Right cardiac atrium (tissue), 5 donors: ENCODE results near the gene BEST3. TPM values are rescaled to one million over a fixed set of nuclear protein-coding genes. Genes with fewer than 3 reads are reported as not detected.
"Not testable (repeated sequence)": the region's sequence is repeated elsewhere in the genome, so short reads cannot be mapped to it uniquely, and the experiment has no call there.

Source experiments
- ATAC-seq, 2 donors: fragments of 200-7000 bp; cut with Tn5 transposase; one replicate each; pipeline versions ENCODE4 v1.8.0 to v1.9.1; 2020; ENCODE audit warnings: moderate library complexity in 2 of 2, mild to moderate bottlenecking in 1 of 2
- DNase-seq, 3 donors: peaks; one replicate each; pipeline ENCODE4 v3.0.0-alpha.2; 2020
- H3K27ac ChIP-seq: one replicate; pipeline ENCODE4 v1.5.1; 2013; ENCODE audit warnings: mild to moderate bottlenecking, low read length, control low read depth, moderate library complexity
- H3K27me3 ChIP-seq: one replicate; pipeline ENCODE4 v1.6.1; 2013; ENCODE audit not compliant: control insufficient read depth, insufficient read depth
- H3K4me1 ChIP-seq: one replicate; pipeline ENCODE4 v1.6.1; 2013; ENCODE audit warnings: low read length; ENCODE audit not compliant: control insufficient read depth, insufficient read depth
- H3K4me3 ChIP-seq: one replicate; pipeline ENCODE4 v1.5.1; 2013; ENCODE audit warnings: low read length, control low read depth
- H3K9me3 ChIP-seq: one replicate; pipeline ENCODE4 v1.6.1; 2013; ENCODE audit warnings: low read length; ENCODE audit not compliant: control insufficient read depth
- WGBS: extraction: QIAGEN DNeasy Blood & Tissue Kit; methylation state at CpG from one replicate; pipeline ENCODE4 v1.1.7; 2013; 5-methylcytosine and 5-hydroxymethylcytosine counted together
- intact Hi-C, 4 donors: fragments of 100-400 bp; cut with DNase I; formaldehyde crosslinking; loops; one replicate each; pipeline versions ENCODE4 v1.11.0 to v1.14.0; 2022 to 2023
- polyA plus RNA-seq: library from polyadenylated mRNA; stranded (reverse); fragments of 200-250 nt; gene quantifications from one replicate; pipeline ENCODE4 v1.2.3, GENCODE V29; 2013
- total RNA-seq, 4 donors: library from RNA; stranded (reverse); fragmentation: NEBNext Ultra II Directional; extraction: Animal tissue kit (Norgen Biotek cat#: 25700); gene quantifications; one replicate each; pipeline ENCODE4 v1.2.1, GENCODE V29; 2021
- donor health status: healthy with polysubstance abuse.
- donor health status: DM: no; HTN: yes; CAD: no.
- donor health status: DM: no; HTN: no; CAD: no.
- donor health status: DM: no; HTN: yes; CAD: no; lungs with severe emphysema.
- donor health status: DM: yes; HTN: yes; CAD: no.

BEST3 gene
- total and polyA plus RNA-seq, 5 donors = 0.15 TPM; not detected in 4

GRCh38 chr12:69620077-69620476 is 79.0 kb downstream of the BEST3 start:
- no peaks in the 10 kb centered on the region for H3K27me3 ChIP-seq
- H3K4me1 ChIP-seq = no peaks in the 10 kb centered on the region
- peak overlapping the region; percentile 20 for H3K27ac ChIP-seq
- DNase-seq = no peak
- intact Hi-C loops = no loop called here
- no peak overlapping the region for H3K4me3 ChIP-seq
- ATAC-seq = no peak
- 49% methylated on average over 4 of the region's 4 CpGs for WGBS
- no peaks in the 10 kb centered on the region for H3K9me3 ChIP-seq

GRCh38 chr12:69619050-69619449 is 80.1 kb downstream of the BEST3 start:
- WGBS = 34% methylated on average over 6 of the region's 6 CpGs
- H3K27ac ChIP-seq = no peak overlapping the region
- ATAC-seq = no peak
- no peaks in the 10 kb centered on the region for H3K4me1 ChIP-seq
- no peaks in the 10 kb centered on the region for H3K9me3 ChIP-seq
- H3K4me3 ChIP-seq = no peak overlapping the region
- H3K27me3 ChIP-seq = no peaks in the 10 kb centered on the region
- intact Hi-C loops = no loop called here
- no peak for DNase-seq

- no peak for DNase-seq
- Histone ChIP-seq H3K27me3 (no peaks in the 10 kb centered on the region), H3K9me3 (no peaks in the 10 kb centered on the region), H3K4me3 (no peak overlapping the region), H3K4me1 (no peaks in the 10 kb centered on the region), H3K27ac (no peak overlapping the region)
- no peak for ATAC-seq
- intact Hi-C loops = no loop called here
- 83% methylated on average over 14 of the region's 14 CpGs for WGBS
These were observed 83.1 kb downstream of the BEST3 start for GRCh38 chr12:69616025-69616424.

- DNase-seq (no peak), ATAC-seq (peak; percentile 32 to 49)
- no peak overlapping the region for H3K4me3 ChIP-seq
- intact Hi-C loops = no loop called here
- no peaks in the 10 kb centered on the region for H3K9me3 ChIP-seq
- no peaks in the 10 kb centered on the region for H3K27me3 ChIP-seq
- peak overlapping the region; percentile 62 for H3K27ac ChIP-seq
- no peaks in the 10 kb centered on the region for H3K4me1 ChIP-seq
These were observed 85.8 kb downstream of the BEST3 start for GRCh38 chr12:69613351-69613750.

GRCh38 chr12:69610729-69611128 is 88.4 kb downstream of the BEST3 start, which contains the start of gene LRRC10:
TSS of gene LRRC10 (minus strand) at chr12:69610907. CDS start at chr12:69610838, 69 bp downstream.
- peak within 1 kb of the TSS; percentile 52 for H3K4me3 ChIP-seq
- DNase-seq (peak in 2 of 3 donors; percentile 55 to 74), ATAC-seq (peak; percentile 60 to 70)
- H3K4me1 ChIP-seq = no peaks in the 10 kb centered on the region
- peak within 1 kb of the TSS; percentile 59 for H3K27ac ChIP-seq
- no peaks in the 10 kb centered on the region for H3K27me3 ChIP-seq
- intact Hi-C loops = no loop called here
- 61% methylated on average over 11 of the region's 11 CpGs for WGBS
- H3K9me3 ChIP-seq = no peaks in the 10 kb centered on the region

- peak overlapping the region; percentile 4 for H3K4me3 ChIP-seq
- WGBS = 81% methylated on average over 15 of the region's 15 CpGs
- no peaks in the 10 kb centered on the region for H3K4me1 ChIP-seq
- peak overlapping the region; percentile 59 for H3K27ac ChIP-seq
- no peaks in the 10 kb centered on the region for H3K27me3 ChIP-seq
- intact Hi-C loops = no loop called here
- DNase-seq (no peak), ATAC-seq (peak; percentile 3 to 26)
- no peaks in the 10 kb centered on the region for H3K9me3 ChIP-seq
These were observed 89.0 kb downstream of the BEST3 start for GRCh38 chr12:69610126-69610525.

- DNase-seq = no peak
- ATAC-seq = no peak
- WGBS = 40% methylated on average over 2 of the region's 2 CpGs
- H3K27me3 ChIP-seq = no peaks in the 10 kb centered on the region
- H3K27ac ChIP-seq = no peak overlapping the region
- H3K9me3 ChIP-seq = no peaks in the 10 kb centered on the region
- intact Hi-C loops = no loop called here
- H3K4me1 ChIP-seq = no peaks in the 10 kb centered on the region
- H3K4me3 ChIP-seq = peak overlapping the region; percentile 52
These were observed 91.0 kb downstream of the BEST3 start for GRCh38 chr12:69608114-69608513.

- WGBS = 86% methylated on average over 2 of the region's 3 CpGs
- ATAC-seq, H3K27ac ChIP-seq, H3K4me1 ChIP-seq, H3K9me3 ChIP-seq, DNase-seq, H3K27me3 ChIP-seq, intact Hi-C loops, H3K4me3 ChIP-seq: not testable (repeated sequence)
These were observed 94.8 kb downstream of the BEST3 start for GRCh38 chr12:69604275-69604674.

Other genes with a start within 250 kb of the BEST3 start
- 10 to 100 TPM; 26.2 to 38.6 (median 29.7) TPM for gene FRS2, start 228.9 kb downstream of the BEST3 start, total RNA-seq
- gene FRS2, start 228.9 kb downstream of the BEST3 start, polyA plus RNA-seq = 6.2 TPM
- 100 to 1,000 TPM in 2 of 4 donors, 10 to 100 TPM in 2; 86.2 to 130 (median 98.5) TPM for gene CCT2, start 113.8 kb downstream of the BEST3 start, total RNA-seq
- 76.9 TPM for gene CCT2, start 113.8 kb downstream of the BEST3 start, polyA plus RNA-seq
- gene LRRC10, start 88.4 kb downstream of the BEST3 start, total RNA-seq = 10 to 100 TPM in 3 of 4 donors, 1 to 10 TPM in 1; 3.2 to 22.2 (median 20.4) TPM
- gene LRRC10, start 88.4 kb downstream of the BEST3 start, polyA plus RNA-seq = 22.0 TPM
- gene RAB3IP, start 39.6 kb upstream of the BEST3 start, total RNA-seq = 10 to 100 TPM; 14.8 to 24.8 (median 19.6) TPM
- gene RAB3IP, start 39.6 kb upstream of the BEST3 start, polyA plus RNA-seq = 17.0 TPM
- under 1 TPM in 2 of 4 donors, not detected in 2; 0.20 to 0.36 TPM for gene MYRFL, start 125.9 kb upstream of the BEST3 start, total RNA-seq
- 0.05 TPM for gene MYRFL, start 125.9 kb upstream of the BEST3 start, polyA plus RNA-seq